H1 (cell line): ENCODE measurements around the gene RAD51B. TPM values are rescaled to one million over a fixed set of nuclear protein-coding genes. Genes with fewer than 3 reads are reported as not detected.

Experiments
- CTCF ChIA-PET: fragments of 300-600 bp; sonication (Branson Sonifier 250); formaldehyde crosslinking; loops from one replicate; lab custom pipeline; 2021; ENCODE audit not compliant: partially characterized antibody; lab: Charles Lee
- POLR2A ChIA-PET: fragments of 300-600 bp; sonication (Branson Sonifier 250); formaldehyde crosslinking; loops from one replicate; lab custom pipeline; 2021; ENCODE audit warnings: inconsistent platforms; ENCODE audit not compliant: partially characterized antibody; lab: Charles Lee
- DNase-seq, 2 experiments: peaks; one replicate each; pipeline versions ENCODE4 v3.0.0 to v3.0.0-alpha.2; 2010 to 2022; ENCODE audit warnings: low spot score in 2 of 2, low read depth in 1 of 2, mixed read lengths in 1 of 2
- FAIRE-seq: peaks from 2 replicates; lab custom pipeline; 2011; peaks lifted over from hg19 to GRCh38; lab: Jason Lieb, UNC
- H2AFZ ChIP-seq: 2 replicates; pipeline ENCODE4 v1.8.1; 2012; ENCODE audit warnings: low read length, inconsistent platforms
- H2AK5ac ChIP-seq: 2 replicates; pipeline ENCODE4 v1.6.1; 2013; ENCODE audit warnings: low read depth, low read length
- H2BK120ac ChIP-seq: replicated peaks from 2 replicates; pipeline ENCODE3; 2013; ENCODE audit warnings: low read depth, low read length, inconsistent platforms
- H2BK12ac ChIP-seq: 2 replicates; pipeline ENCODE4 v1.6.1; 2013; ENCODE audit warnings: low read depth, low read length
- H2BK15ac ChIP-seq: 2 replicates; pipeline ENCODE4 v1.6.1; 2013; ENCODE audit warnings: low read length
- H2BK20ac ChIP-seq: 2 replicates; pipeline ENCODE4 v1.6.1; 2013; ENCODE audit warnings: low read length
- H2BK5ac ChIP-seq: 2 replicates; pipeline ENCODE4 v1.6.1; 2013; ENCODE audit warnings: low read depth, low read length
- H3K14ac ChIP-seq: 2 replicates; pipeline ENCODE4 v1.6.1; 2013; ENCODE audit warnings: inconsistent platforms; ENCODE audit not compliant: insufficient read length
- H3K18ac ChIP-seq: 2 replicates; pipeline ENCODE4 v1.6.1; 2013; ENCODE audit warnings: low read length; ENCODE audit errors: extremely low read depth
- H3K23ac ChIP-seq: 2 replicates; pipeline ENCODE4 v1.6.1; 2013; ENCODE audit warnings: inconsistent platforms; ENCODE audit not compliant: insufficient read length
- H3K23me2 ChIP-seq: 2 replicates; pipeline ENCODE4 v1.6.1; 2013; ENCODE audit warnings: low read depth, low read length
- H3K27ac ChIP-seq: 2 replicates; pipeline ENCODE4 v1.6.1; 2011; ENCODE audit warnings: low read depth, low read length, inconsistent platforms
- H3K27me3 ChIP-seq, 4 experiments: replicated peaks in 1 of 4; 1 replicate in 1 of 4; 2 replicates in 3 of 4; pipeline versions ENCODE4 v1.6.1 to v1.8.1; 2011 to 2013; ENCODE audit warnings: low read length in 3 of 4, mild to moderate bottlenecking in 3 of 4, inconsistent platforms in 2 of 4, mixed read lengths in 2 of 4, moderate library complexity in 1 of 4; ENCODE audit not compliant: control insufficient read depth in 3 of 4, insufficient read depth in 3 of 4; ENCODE audit errors: extremely low read depth in 1 of 4
- H3K36me3 ChIP-seq, 4 experiments: 2 replicates each; pipeline versions ENCODE4 v1.6.1 to v1.8.1; 2011 to 2013; ENCODE audit warnings: mild to moderate bottlenecking in 4 of 4, low read length in 3 of 4, moderate library complexity in 2 of 4, control low read depth in 1 of 4, inconsistent platforms in 1 of 4; ENCODE audit not compliant: insufficient read depth in 4 of 4, control insufficient read depth in 2 of 4
- H3K4ac ChIP-seq: replicated peaks from 2 replicates; pipeline ENCODE3; 2013; ENCODE audit warnings: low read length, low read depth, mixed read lengths, inconsistent platforms; ENCODE audit not compliant: insufficient read length
- H3K4me1 ChIP-seq, 4 experiments: replicated peaks in 1 of 4; 1 replicate in 1 of 4; 2 replicates in 3 of 4; pipeline versions ENCODE4 v1.6.1 to v1.8.1; 2011 to 2013; ENCODE audit warnings: low read length in 3 of 4, inconsistent platforms in 2 of 4, mixed read lengths in 1 of 4; ENCODE audit not compliant: insufficient read depth in 4 of 4, control insufficient read depth in 3 of 4
- H3K4me2 ChIP-seq, 2 experiments: 2 replicates each; pipeline versions ENCODE4 v1.6.1 to v1.8.1; 2011 to 2013; ENCODE audit warnings: low read depth in 2 of 2, low read length in 2 of 2, control low read depth in 1 of 2, inconsistent platforms in 1 of 2, mild to moderate bottlenecking in 1 of 2; ENCODE audit not compliant: insufficient read depth in 1 of 2
- H3K4me3 ChIP-seq, 4 experiments: fragments of 200-600, 300-600 bp in 1 of 4; sonication (generic), shearing (Covaris generic), sonication (Bioruptor Twin) in 1 of 4; 2 replicates each; pipeline versions ENCODE4 v1.5.1 to v1.8.1; 2011 to 2016; ENCODE audit warnings: low read length in 4 of 4, low read depth in 3 of 4, control low read depth in 2 of 4, inconsistent platforms in 2 of 4, mild to moderate bottlenecking in 2 of 4, mixed read lengths in 1 of 4, moderate library complexity in 1 of 4; ENCODE audit not compliant: insufficient read depth in 2 of 4; ENCODE audit errors: extremely low read depth in 1 of 4
- H3K56ac ChIP-seq: replicated peaks from 2 replicates; pipeline ENCODE3; 2013; ENCODE audit warnings: low read depth, mild to moderate bottlenecking, mixed read lengths, low read length, inconsistent platforms; ENCODE audit not compliant: insufficient read length
- H3K79me1 ChIP-seq: 2 replicates; pipeline ENCODE4 v1.6.1; 2013; ENCODE audit warnings: low read depth, low read length, control low read depth
- H3K79me2 ChIP-seq, 2 experiments: 2 replicates each; pipeline versions ENCODE4 v1.6.1 to v1.8.1; 2012 to 2013; ENCODE audit warnings: low read length in 2 of 2, mild to moderate bottlenecking in 2 of 2, inconsistent platforms in 1 of 2; ENCODE audit not compliant: insufficient read depth in 2 of 2, control insufficient read depth in 1 of 2
- H3K9ac ChIP-seq, 4 experiments: replicated peaks in 1 of 4; 1 replicate in 1 of 4; 2 replicates in 3 of 4; pipeline versions ENCODE4 v1.6.1 to v1.8.1; 2011 to 2013; ENCODE audit warnings: low read depth in 3 of 4, low read length in 3 of 4, control low read depth in 2 of 4, mild to moderate bottlenecking in 2 of 4, moderate library complexity in 2 of 4, inconsistent platforms in 1 of 4; ENCODE audit errors: extremely low read depth in 1 of 4
- H3K9me3 ChIP-seq, 2 experiments: 2 replicates each; pipeline versions ENCODE4 v1.6.1 to v1.8.1; 2012 to 2013; ENCODE audit warnings: mild to moderate bottlenecking in 2 of 2, moderate library complexity in 2 of 2, control low read depth in 1 of 2, inconsistent platforms in 1 of 2, low read depth in 1 of 2, low read length in 1 of 2, mixed read lengths in 1 of 2; ENCODE audit not compliant: insufficient read depth in 2 of 2
- H4K20me1 ChIP-seq, 2 experiments: replicated peaks in 1 of 2; 2 replicates each; pipeline versions ENCODE3 to v1.8.1; 2011 to 2013; ENCODE audit warnings: inconsistent platforms in 2 of 2, low read length in 2 of 2, mild to moderate bottlenecking in 1 of 2; ENCODE audit not compliant: insufficient read depth in 2 of 2, control insufficient read depth in 1 of 2
- H4K5ac ChIP-seq: 2 replicates; pipeline ENCODE4 v1.6.1; 2013; ENCODE audit warnings: low read length, low read depth, mixed read lengths, inconsistent platforms; ENCODE audit not compliant: insufficient read length
- H4K8ac ChIP-seq: 2 replicates; pipeline ENCODE4 v1.8.0; 2013; ENCODE audit warnings: mild to moderate bottlenecking, moderate library complexity, low read length, inconsistent platforms; ENCODE audit not compliant: insufficient read depth; ENCODE audit errors: extremely low read depth
- H4K91ac ChIP-seq: replicated peaks from 2 replicates; pipeline ENCODE3; 2013; ENCODE audit warnings: low read length, mixed read lengths, inconsistent platforms; ENCODE audit not compliant: insufficient read length
- CBX8 ChIP-seq: fragments of 300-800, 300-1000 bp; sonication (generic); IDR thresholded peaks from 2 replicates; pipeline ENCODE4 v1.7.1; 2016; ENCODE audit warnings: low read depth, low read length, borderline replicate concordance
- EP300 ChIP-seq, 2 experiments: IDR thresholded peaks; 1 replicate in 1 of 2; 2 replicates in 1 of 2; pipeline ENCODE4 v1.6.1; 2011 to 2012; ENCODE audit warnings: low read depth in 2 of 2, low read length in 2 of 2, mild to moderate bottlenecking in 2 of 2, borderline replicate concordance in 1 of 2, inconsistent platforms in 1 of 2, moderate library complexity in 1 of 2
- GTF2F1 ChIP-seq: IDR thresholded peaks from 2 replicates; pipeline ENCODE4 v1.6.1; 2012; ENCODE audit warnings: low read depth, low read length, improper control_type of control experiment, borderline replicate concordance
- JUN ChIP-seq: IDR thresholded peaks from 2 replicates; pipeline ENCODE4 v1.6.1; 2011; ENCODE audit warnings: low read depth, mild to moderate bottlenecking, improper control_type of control experiment, low read length
- JUND ChIP-seq: IDR thresholded peaks from 2 replicates; pipeline ENCODE4 v1.6.1; 2011; ENCODE audit warnings: mild to moderate bottlenecking, improper control_type of control experiment, low read length
- RAD21 ChIP-seq, 2 experiments: IDR thresholded peaks in 1 of 2; conservative IDR thresholded peaks in 1 of 2; 2 replicates each; pipeline ENCODE4 v1.6.1; 2011; ENCODE audit warnings: low read depth in 2 of 2, low read length in 2 of 2, improper control_type of control experiment in 1 of 2, inconsistent platforms in 1 of 2, mild to moderate bottlenecking in 1 of 2, moderate library complexity in 1 of 2
- RXRA ChIP-seq: IDR thresholded peaks from 2 replicates; pipeline ENCODE4 v1.6.1; 2011; ENCODE audit warnings: low read depth, mild to moderate bottlenecking, low read length, moderate library complexity; ENCODE audit not compliant: insufficient read depth
- SIRT6 ChIP-seq: IDR thresholded peaks from one replicate; pipeline ENCODE4 v1.7.1; 2012; ENCODE audit warnings: low read length, inconsistent platforms
- SP1 ChIP-seq: IDR thresholded peaks from 2 replicates; pipeline ENCODE4 v1.6.1; 2011; ENCODE audit warnings: low read depth, low read length
- ZNF274 ChIP-seq: IDR thresholded peaks from 2 replicates; pipeline ENCODE4 v1.7.0; 2012; ENCODE audit warnings: low read length, borderline replicate concordance; ENCODE audit errors: extremely low read depth
- WGBS, 2 experiments: shearing (Covaris generic) in 1 of 2; methylation state at CpG; one replicate each; pipeline versions ENCODE4 v1.1.6 to v1.1.7; 2013 to 2015; ENCODE audit warnings: low lambda C conversion rate in 2 of 2, mixed read lengths in 2 of 2, inconsistent platforms in 1 of 2, low coverage in 1 of 2, missing lambda C conversion rate in 1 of 2; ENCODE audit not compliant: insufficient replicate concordance in 2 of 2, insufficient coverage in 1 of 2, insufficient read length in 1 of 2; ENCODE audit errors: extremely low coverage in 1 of 2, missing lambda C conversion rate in 1 of 2; 5-methylcytosine and 5-hydroxymethylcytosine counted together
- polyA plus RNA-seq, 7 experiments: library from polyadenylated mRNA; depleted of rRNA in 3 of 7; stranded (reverse) in 5 of 7; unstranded in 2 of 7; fragments of >200 nt in 5 of 7; fragments of 200-250 nt in 2 of 7; gene quantifications; 1 replicate in 5 of 7; 2 replicates in 1 of 7; 4 replicates in 1 of 7; pipeline versions ENCODE4 v1.2.1 to v1.2.3, GENCODE V29; 2011 to 2013; ENCODE audit warnings: missing spikeins in 2 of 7, mixed read lengths in 2 of 7
- total RNA-seq: library from RNA; stranded (reverse); fragmentation: NEBNext Ultra II Directional; extraction: Animal tissue kit (Norgen Biotek cat#: 25700); gene quantifications from 2 replicates; pipeline ENCODE4 v1.2.1, GENCODE V29; 2021

The RAD51B gene
- total and polyA plus RNA-seq, 2 of the 8 experiments (the other 6 are each of a cell fraction or from before 2014, with no cell fraction given): 3.9 to 14.9 TPM

DNA sequence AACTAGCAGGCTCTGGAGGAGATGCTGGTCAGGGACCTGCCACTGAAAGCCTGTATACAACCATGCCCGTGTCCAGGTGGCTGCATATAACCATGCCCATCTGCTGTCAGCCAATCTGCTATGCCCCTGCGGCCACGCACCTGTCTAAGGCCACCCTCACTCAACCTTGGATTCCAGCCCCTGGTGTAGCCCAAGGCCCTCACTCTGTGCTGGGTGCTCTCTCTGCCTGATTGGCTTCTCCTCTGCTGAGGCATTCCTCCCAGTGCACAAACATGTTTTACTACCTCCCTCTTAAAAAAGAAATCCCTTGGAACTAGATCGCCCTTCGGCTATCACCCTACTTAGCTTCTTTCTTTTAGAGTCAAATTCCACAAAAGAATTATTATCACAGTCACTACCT, 927.8 kb downstream of the RAD51B start:
- no peak for FAIRE-seq

More for the DNA sequence above, 927.8 kb downstream of the RAD51B start:
- H4K5ac ChIP-seq: no peak overlapping the region
- POLR2A ChIA-PET: no interaction called here
- no peak overlapping the region for H3K9ac ChIP-seq
- H3K18ac ChIP-seq: no peak overlapping the region
- no peak overlapping the region for H3K14ac ChIP-seq
- no peak overlapping the region for H4K91ac ChIP-seq
- H2BK20ac ChIP-seq: no peak overlapping the region
- no peaks in the 10 kb centered on the region for H3K79me2 ChIP-seq
- H3K4ac ChIP-seq: no peak overlapping the region
- no peak overlapping the region for H2BK120ac ChIP-seq
- H3K56ac ChIP-seq: no peak overlapping the region
- no peaks in the 10 kb centered on the region for H3K36me3 ChIP-seq
- H2BK15ac ChIP-seq: no peak overlapping the region; the same call in 1 of the 2 replicates
- H3K23me2 ChIP-seq: no peaks in the 10 kb centered on the region
- H2BK5ac ChIP-seq: no peak overlapping the region
- no peak overlapping the region for H3K4me3 ChIP-seq
- WGBS, 2 experiments: 86% methylated on average over 5 of the region's 5 CpGs; no CpG with 5 or more reads in 1 of the 2 experiments
- no peak overlapping the region for H2AK5ac ChIP-seq
- no peak overlapping the region for H3K27ac ChIP-seq
- DNase-seq: no peak
- H3K4me2 ChIP-seq: no peak overlapping the region
- H4K20me1 ChIP-seq: no peaks in the 10 kb centered on the region
- H3K27me3 ChIP-seq: no peaks in the 10 kb centered on the region
- no peak for TF ChIP-seq CBX8
- TF ChIP-seq JUND: no peak
- no peak for TF ChIP-seq SIRT6
- no peak for TF ChIP-seq EP300 (IDR thresholded peaks at IDR 0.05; ENCODE audit: borderline replicate concordance in 1 of 2, low read depth in 2 of 2, low read length in 2 of 2)
- no peak for TF ChIP-seq JUN
- TF ChIP-seq RXRA: no peak
- no peak for TF ChIP-seq ZNF274
- TF ChIP-seq SP1: no peak
- TF ChIP-seq GTF2F1: no peak
- TF ChIP-seq RAD21 (IDR thresholded peaks at IDR 0.05 in 1 of 2, conservative IDR thresholded peaks at IDR 0.05 in 1 of 2; ENCODE audit: low read depth in 2 of 2, low read length in 2 of 2): no peak
- TF ChIP-seq, all 59 proteins: peak for 0
- Histone ChIP-seq H3K4me1 (no peaks in the 10 kb centered on the region; a peak in 1 of 7 replicates), H3K9me3 (no peaks in the 10 kb centered on the region), H3K79me1 (no peaks in the 10 kb centered on the region), H2AFZ (no peak overlapping the region), H2BK12ac (0 out of 2 replicates have a peak overlapping the region, but pooled peaks have one; percentile 21), H4K8ac (no peak overlapping the region), H3K23ac (no peak overlapping the region)
- CTCF ChIA-PET: no interaction called here
